ENCODE results near the gene YES1. TPM values are rescaled to one million over a fixed set of nuclear protein-coding genes. Genes with fewer than 3 reads are reported as not detected.

YES1 gene
- total RNA-seq, 1 experiment from 2014 or later, result 81.7 TPM

GRCh38 chr18:820591-821165 lies 8.6 kb upstream of the YES1 start:
- Mint-ChIP-seq H3K9me3 (ENCODE audit: unreplicated experiment) (no peaks in the 10 kb centered on the region), H3K36me3 (ENCODE audit: insufficient read depth, unreplicated experiment) (no peaks in the 10 kb centered on the region), H3K4me3 (ENCODE audit: unreplicated experiment) (no peak overlapping the region), H3K4me1 (ENCODE audit: insufficient read depth, unreplicated experiment) (peaks cover 5% of the 10 kb centered on the region), H3K27ac (ENCODE audit: low read depth, unreplicated experiment) (no peak overlapping the region), H3K27me3 (ENCODE audit: insufficient read depth, unreplicated experiment) (no peaks in the 10 kb centered on the region)
- ChIA-PET CTCF (interaction anchor here (0.7 to 3.1 kb wide), 5 partner anchors 8 to 108 kb away, joined by 3 to 38 read pairs (median 3); partner anchors contain the start of gene ENOSF1), POLR2A (interaction anchor here (0.6 to 0.8 kb wide), 2 partner anchors 10 to 163 kb away, joined by 3 read pairs; partner anchors contain the start of gene TYMS)
- DNase-seq (ENCODE audit: unreplicated experiment), result no peak
- TF ChIP-seq CTCF (IDR thresholded peaks at IDR 0.05; ENCODE audit: unreplicated experiment), result no peak
- intact Hi-C loops (cut with micrococcal nuclease), result no loop called here
- BruUV-seq (replicated peaks), result no TSS peak

GRCh38 chr18:816869-817268 lies 4.8 kb upstream of the YES1 start:
- CTCF ChIA-PET, result interaction anchor here (0.6 to 7.8 kb wide), 6 partner anchors 15 to 1498 kb away, joined by 3 to 54 read pairs (median 4); no protein-coding TSS in a partner anchor
- BruUV-seq (replicated peaks), result no TSS peak
- intact Hi-C loops (cut with micrococcal nuclease), result no loop called here
- Mint-ChIP-seq H3K36me3 (ENCODE audit: insufficient read depth, unreplicated experiment) (no peaks in the 10 kb centered on the region), H3K27me3 (ENCODE audit: insufficient read depth, unreplicated experiment) (no peaks in the 10 kb centered on the region), H3K9me3 (ENCODE audit: unreplicated experiment) (no peaks in the 10 kb centered on the region), H3K27ac (ENCODE audit: low read depth, unreplicated experiment) (no peak overlapping the region), H3K4me1 (ENCODE audit: insufficient read depth, unreplicated experiment) (peaks cover 6% of the 10 kb centered on the region), H3K4me3 (ENCODE audit: unreplicated experiment) (no peak overlapping the region)
- no peak for DNase-seq (ENCODE audit: unreplicated experiment)
- no peak for TF ChIP-seq CTCF (IDR thresholded peaks at IDR 0.05; ENCODE audit: unreplicated experiment)
- POLR2A ChIA-PET, result interaction anchor here (0.7 to 1.1 kb wide), 2 partner anchors 93 to 114 kb away, joined by 3 read pairs; no protein-coding TSS in a partner anchor

GRCh38 chr18:816088-816653 lies 4.1 kb upstream of the YES1 start:
- intact Hi-C loops (cut with micrococcal nuclease), result no loop called here
- no peak for DNase-seq (ENCODE audit: unreplicated experiment)
- Mint-ChIP-seq H3K4me3 (ENCODE audit: unreplicated experiment) (no peak overlapping the region), H3K9me3 (ENCODE audit: unreplicated experiment) (no peaks in the 10 kb centered on the region), H3K27ac (ENCODE audit: low read depth, unreplicated experiment) (no peak overlapping the region), H3K36me3 (ENCODE audit: insufficient read depth, unreplicated experiment) (no peaks in the 10 kb centered on the region), H3K27me3 (ENCODE audit: insufficient read depth, unreplicated experiment) (no peaks in the 10 kb centered on the region), H3K4me1 (ENCODE audit: insufficient read depth, unreplicated experiment) (peaks cover 6% of the 10 kb centered on the region)
- BruUV-seq (replicated peaks), result no TSS peak
- ChIA-PET POLR2A (no interaction called here), CTCF (interaction anchor here (0.6 to 7.8 kb wide), 5 partner anchors 15 to 1498 kb away, joined by 3 to 54 read pairs (median 3); no protein-coding TSS in a partner anchor)
- no peak for TF ChIP-seq CTCF (IDR thresholded peaks at IDR 0.05; ENCODE audit: unreplicated experiment)

GRCh38 chr18:815353-815752 lies 3.3 kb upstream of the YES1 start:
- no peak for DNase-seq (ENCODE audit: unreplicated experiment)
- Mint-ChIP-seq H3K27ac (ENCODE audit: low read depth, unreplicated experiment) (no peak overlapping the region), H3K4me1 (ENCODE audit: insufficient read depth, unreplicated experiment) (peaks cover 9% of the 10 kb centered on the region), H3K4me3 (ENCODE audit: unreplicated experiment) (no peak overlapping the region), H3K9me3 (ENCODE audit: unreplicated experiment) (no peaks in the 10 kb centered on the region), H3K36me3 (ENCODE audit: insufficient read depth, unreplicated experiment) (no peaks in the 10 kb centered on the region), H3K27me3 (ENCODE audit: insufficient read depth, unreplicated experiment) (no peaks in the 10 kb centered on the region)
- no TSS peak for BruUV-seq (replicated peaks)
- ChIA-PET POLR2A (interaction anchor here (0.8 to 1.3 kb wide), 2 partner anchors 9 to 15 kb away, joined by 3 to 5 read pairs; no protein-coding TSS in a partner anchor), CTCF (interaction anchor here (0.6 to 7.8 kb wide), 7 partner anchors 16 to 191 kb away, joined by 3 to 54 read pairs (median 3); partner anchors contain the start of gene ENOSF1)
- no peak for TF ChIP-seq CTCF (IDR thresholded peaks at IDR 0.05; ENCODE audit: unreplicated experiment)
- intact Hi-C loops (cut with micrococcal nuclease), result no loop called here
